Measurements from ENCODE around the gene CEP112. TPM values are rescaled to one million over a fixed set of nuclear protein-coding genes. Genes with fewer than 3 reads are reported as not detected.

CEP112 gene
- total RNA-seq, 1 donor from 2014 or later: 9.5 TPM

- Mint-ChIP-seq H3K9me3 (ENCODE audit: unreplicated experiment) (peaks cover 19% of the 10 kb centered on the region), H3K4me1 (ENCODE audit: unreplicated experiment) (no peaks in the 10 kb centered on the region), H3K36me3 (ENCODE audit: unreplicated experiment) (peaks cover 35% of the 10 kb centered on the region), H3K27ac (ENCODE audit: unreplicated experiment) (no peak overlapping the region), H3K27me3 (ENCODE audit: unreplicated experiment) (no peaks in the 10 kb centered on the region), H3K4me3 (ENCODE audit: unreplicated experiment) (no peak overlapping the region)
- TF ChIP-seq CTCF (IDR thresholded peaks at IDR 0.05): no peak
- no peak for DNase-seq (ENCODE audit: extremely low spot score, unreplicated experiment)
These were observed 8.4 kb downstream of the CEP112 start for GRCh38 chr17:66183529-66183928.

- Mint-ChIP-seq H3K36me3 (ENCODE audit: unreplicated experiment) (peaks cover 50% of the 10 kb centered on the region), H3K9me3 (ENCODE audit: unreplicated experiment) (peaks cover 17% of the 10 kb centered on the region), H3K4me3 (ENCODE audit: unreplicated experiment) (no peak overlapping the region), H3K4me1 (ENCODE audit: unreplicated experiment) (no peaks in the 10 kb centered on the region), H3K27me3 (ENCODE audit: unreplicated experiment) (no peaks in the 10 kb centered on the region), H3K27ac (ENCODE audit: unreplicated experiment) (no peak overlapping the region)
- TF ChIP-seq CTCF (IDR thresholded peaks at IDR 0.05): no peak
- DNase-seq (ENCODE audit: extremely low spot score, unreplicated experiment): no peak
These were observed 13.3 kb downstream of the CEP112 start for GRCh38 chr17:66178642-66179041.

- peaks cover 46% of the 10 kb centered on the region for H3K36me3 Mint-ChIP-seq (ENCODE audit: unreplicated experiment)
These were observed 14.9 kb downstream of the CEP112 start for GRCh38 chr17:66177048-66177447.

GRCh38 chr17:66175892-66176291 lies 16.0 kb downstream of the CEP112 start:
- H3K4me3 Mint-ChIP-seq (ENCODE audit: unreplicated experiment): no peak overlapping the region
- DNase-seq (ENCODE audit: extremely low spot score, unreplicated experiment): no peak
- no peaks in the 10 kb centered on the region for H3K27me3 Mint-ChIP-seq (ENCODE audit: unreplicated experiment)
- TF ChIP-seq CTCF (IDR thresholded peaks at IDR 0.05): no peak
- peaks cover 17% of the 10 kb centered on the region for H3K9me3 Mint-ChIP-seq (ENCODE audit: unreplicated experiment)
- H3K4me1 Mint-ChIP-seq (ENCODE audit: unreplicated experiment): no peaks in the 10 kb centered on the region
- H3K36me3 Mint-ChIP-seq (ENCODE audit: unreplicated experiment): peaks cover 43% of the 10 kb centered on the region
- H3K27ac Mint-ChIP-seq (ENCODE audit: unreplicated experiment): no peak overlapping the region

More at GRCh38 chr17:66177048-66177447, 14.9 kb downstream of the CEP112 start:
- DNase-seq (ENCODE audit: extremely low spot score, unreplicated experiment): no peak
- H3K9me3 Mint-ChIP-seq (ENCODE audit: unreplicated experiment): peaks cover 17% of the 10 kb centered on the region
- no peaks in the 10 kb centered on the region for H3K27me3 Mint-ChIP-seq (ENCODE audit: unreplicated experiment)
- no peak overlapping the region for H3K4me3 Mint-ChIP-seq (ENCODE audit: unreplicated experiment)
- H3K27ac Mint-ChIP-seq (ENCODE audit: unreplicated experiment): no peak overlapping the region
- H3K4me1 Mint-ChIP-seq (ENCODE audit: unreplicated experiment): no peaks in the 10 kb centered on the region
- no peak for TF ChIP-seq CTCF (IDR thresholded peaks at IDR 0.05)

- peaks cover 23% of the 10 kb centered on the region for H3K36me3 Mint-ChIP-seq (ENCODE audit: unreplicated experiment)
- H3K4me3 Mint-ChIP-seq (ENCODE audit: unreplicated experiment): no peak overlapping the region
- no peaks in the 10 kb centered on the region for H3K4me1 Mint-ChIP-seq (ENCODE audit: unreplicated experiment)
- TF ChIP-seq CTCF (IDR thresholded peaks at IDR 0.05): no peak
- no peak overlapping the region for H3K27ac Mint-ChIP-seq (ENCODE audit: unreplicated experiment)
- no peaks in the 10 kb centered on the region for H3K9me3 Mint-ChIP-seq (ENCODE audit: unreplicated experiment)
- DNase-seq (ENCODE audit: extremely low spot score, unreplicated experiment): no peak
- no peaks in the 10 kb centered on the region for H3K27me3 Mint-ChIP-seq (ENCODE audit: unreplicated experiment)
These were observed 19.2 kb downstream of the CEP112 start for GRCh38 chr17:66172691-66173223.

All from osteocyte (in vitro differentiated cells).